HG02678 (cell line): Measurements from ENCODE around the gene MKNK1.

Experiments used
- ATAC-seq: cut with Tn5 transposase; IDR thresholded peaks from one replicate; pipeline ENCODE4 v1.9.1; 2021; ENCODE audit warnings: mild to moderate bottlenecking, moderate library complexity; ENCODE audit not compliant: unreplicated experiment

MKNK1 gene

GRCh38 chr1:46525253-46525983 is 78.7 kb downstream of the MKNK1 start:
- ATAC-seq = no peak

- ATAC-seq = no peak
Measured at GRCh38 chr1:46524843-46525242, 79.2 kb downstream of the MKNK1 start.

DNA sequence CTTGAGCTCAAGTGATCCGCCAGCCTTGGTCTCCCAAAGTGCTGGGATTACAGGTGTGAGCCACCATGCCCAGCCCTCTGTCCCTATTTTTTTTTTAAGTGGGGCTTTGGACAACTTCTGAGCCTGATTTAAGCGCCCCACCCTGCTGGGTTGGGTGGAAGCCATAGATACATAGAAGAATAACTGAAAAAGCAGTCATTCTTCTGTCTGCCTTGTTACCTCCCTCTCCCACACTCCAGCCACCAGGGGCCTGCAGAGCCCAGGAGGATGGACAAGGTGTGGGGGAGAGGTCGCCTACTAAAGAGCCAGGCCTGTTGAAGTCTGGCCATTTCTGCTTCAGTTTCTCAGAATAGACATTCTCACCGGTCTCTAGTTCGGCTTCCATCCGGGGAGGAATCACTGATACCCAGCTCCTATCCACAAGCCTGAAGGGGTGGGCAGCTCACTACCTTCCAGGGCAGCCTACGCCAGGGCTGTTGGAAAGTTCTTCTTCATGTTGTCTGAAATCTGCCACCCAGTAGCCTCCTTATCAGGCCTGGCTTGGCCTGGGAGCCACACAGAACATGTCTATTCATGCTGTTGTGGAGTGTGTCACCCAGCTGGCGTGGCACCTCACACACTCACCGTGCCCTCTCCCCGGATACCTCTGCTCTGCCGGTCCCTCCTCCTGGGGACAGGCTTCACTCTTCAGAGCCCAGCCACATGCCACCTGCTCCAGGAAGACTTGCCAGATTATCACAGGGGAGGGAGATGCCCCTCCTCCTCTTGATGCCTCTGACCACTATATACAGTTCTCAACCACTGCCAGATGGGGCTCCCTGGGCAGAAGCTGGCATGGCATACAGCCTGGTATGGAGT is 80.3 kb downstream of the MKNK1 start:
- ATAC-seq = no peak

DNA sequence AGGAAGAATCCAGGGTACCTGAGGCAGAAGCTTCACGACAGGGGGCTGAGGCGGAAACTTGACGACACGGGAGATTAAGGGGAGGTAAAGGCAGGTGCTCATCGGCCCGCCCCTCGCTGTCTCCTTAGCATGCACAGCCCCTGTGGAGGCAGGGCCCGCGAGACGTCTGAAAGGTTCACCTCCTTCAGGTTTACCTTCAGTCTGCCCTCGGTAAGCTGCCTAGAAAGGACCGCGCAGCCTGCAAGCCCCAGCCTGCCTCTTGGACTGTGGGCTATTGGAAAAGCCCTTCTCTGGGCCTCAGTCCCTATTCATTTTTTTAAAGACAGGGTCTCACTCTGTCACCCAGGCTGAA is 81.1 kb downstream of the MKNK1 start:
- no peak for ATAC-seq

DNA sequence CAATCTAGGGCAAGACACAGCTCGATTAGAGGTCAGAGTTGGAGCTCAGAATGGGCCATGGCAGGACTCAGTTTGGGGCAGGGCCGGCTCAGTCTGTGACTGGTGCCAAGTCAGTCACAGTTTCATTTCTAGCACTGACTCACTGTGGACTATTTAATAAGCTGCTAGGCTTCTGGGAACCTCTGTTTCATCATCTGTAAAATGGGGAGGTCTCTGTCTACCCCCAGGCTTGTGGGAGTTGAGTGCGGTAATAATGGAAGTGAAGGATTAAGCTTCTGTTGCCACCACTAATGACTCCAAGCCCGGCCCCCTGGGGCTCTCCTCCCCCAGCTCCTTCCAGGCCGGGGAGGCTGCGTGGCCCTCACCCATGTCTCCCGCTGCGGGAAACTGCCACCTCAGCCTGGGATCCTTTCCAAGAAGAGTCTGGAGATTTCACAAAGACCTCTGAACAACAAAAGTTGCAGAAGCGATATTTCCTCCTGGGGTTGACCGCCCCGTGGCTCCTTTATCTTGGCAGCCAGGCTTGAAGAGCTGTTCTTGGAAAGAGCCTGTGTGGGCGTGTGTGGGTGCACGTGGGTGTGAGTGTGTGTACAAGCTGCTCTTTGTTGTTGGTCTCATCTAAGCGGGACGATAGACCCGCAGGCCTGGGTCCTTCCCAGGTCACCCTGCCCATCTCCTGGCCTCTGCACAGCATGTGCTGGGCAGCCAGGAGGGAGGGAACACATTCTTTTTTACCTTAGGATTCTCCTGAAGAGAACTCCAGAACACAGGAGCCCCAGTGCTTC is 81.7 kb downstream of the MKNK1 start:
- ATAC-seq = no peak

GRCh38 chr1:46521414-46521813 is 82.7 kb downstream of the MKNK1 start:
- ATAC-seq = no peak

GRCh38 chr1:46520063-46520911 is 83.8 kb downstream of the MKNK1 start:
- ATAC-seq = no peak

GRCh38 chr1:46519209-46519608 is 84.9 kb downstream of the MKNK1 start:
- ATAC-seq = no peak

- ATAC-seq = no peak
Measured at GRCh38 chr1:46517932-46518498, 86.1 kb downstream of the MKNK1 start.

DNA sequence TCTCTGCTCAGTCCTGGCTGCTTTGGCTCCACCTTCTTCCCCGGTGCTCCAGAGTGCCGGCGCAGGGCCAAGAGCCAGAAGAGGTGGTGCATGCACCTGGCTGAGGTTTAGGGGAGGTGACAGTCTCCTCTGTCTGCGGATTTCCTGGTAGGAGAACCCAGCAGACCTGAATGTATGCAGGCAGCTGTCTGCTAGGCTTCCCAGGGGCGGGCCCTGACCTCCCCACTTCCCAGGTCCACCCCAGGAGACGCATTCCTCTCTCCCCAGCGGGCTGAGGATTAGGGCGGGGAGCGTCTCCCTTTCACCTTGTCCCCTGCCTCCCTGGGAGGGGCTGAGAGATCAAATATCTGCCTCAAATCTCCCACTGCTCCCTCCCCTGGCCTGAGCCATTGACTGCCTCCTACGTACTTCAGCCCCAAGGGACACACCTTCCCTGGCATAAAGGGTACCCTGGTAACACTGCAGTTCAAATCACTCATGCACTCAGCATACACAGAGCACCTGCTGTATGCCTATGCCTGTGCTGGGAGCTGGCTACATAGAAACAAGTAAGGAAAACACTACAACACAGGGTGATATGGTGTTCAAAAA is 87.0 kb downstream of the MKNK1 start:
- ATAC-seq = no peak

- no peak for ATAC-seq
Measured at GRCh38 chr1:46516200-46516950, 87.7 kb downstream of the MKNK1 start.

- ATAC-seq = no peak
Measured at GRCh38 chr1:46515576-46515975, 88.5 kb downstream of the MKNK1 start.

GRCh38 chr1:46513536-46513935 is 90.5 kb downstream of the MKNK1 start:
- ATAC-seq = no peak

GRCh38 chr1:46512792-46513190 is 91.3 kb downstream of the MKNK1 start:
- ATAC-seq = no peak

GRCh38 chr1:46512135-46512791 is 91.8 kb downstream of the MKNK1 start:
- no peak for ATAC-seq

GRCh38 chr1:46510998-46511365 is 93.1 kb downstream of the MKNK1 start:
- ATAC-seq = no peak

DNA sequence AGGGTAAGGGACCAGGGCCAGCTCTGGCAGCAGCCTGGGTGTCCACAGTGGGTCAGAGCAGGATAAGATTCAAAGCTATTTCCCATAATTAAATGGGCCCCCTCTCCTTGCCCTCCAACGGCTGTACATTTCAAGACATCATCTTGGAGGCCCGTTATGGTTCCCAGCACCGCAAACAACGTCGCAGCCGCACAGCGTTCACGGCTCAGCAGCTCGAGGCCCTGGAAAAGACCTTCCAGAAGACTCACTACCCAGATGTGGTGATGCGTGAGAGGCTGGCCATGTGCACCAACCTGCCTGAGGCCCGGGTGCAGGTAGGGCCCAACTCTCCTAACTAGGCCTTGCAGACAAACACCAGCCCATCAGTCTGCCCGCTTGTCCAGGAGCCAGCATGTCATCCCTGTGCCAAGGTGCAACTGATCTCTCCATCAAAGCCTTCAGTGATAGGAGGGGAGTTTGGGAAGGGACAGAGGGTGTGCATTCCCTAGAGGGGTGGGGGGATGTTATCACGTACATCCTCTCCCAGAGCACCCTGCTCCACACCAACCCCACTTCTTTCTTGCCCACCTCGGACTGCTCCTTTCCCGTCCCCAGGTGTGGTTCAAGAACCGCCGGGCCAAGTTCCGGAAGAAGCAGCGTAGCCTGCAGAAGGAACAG is 93.6 kb downstream of the MKNK1 start:
- no peak for ATAC-seq

GRCh38 chr1:46508757-46509156 is 95.3 kb downstream of the MKNK1 start:
- ATAC-seq = no peak
